Chondrocyte (in vitro differentiated cells): Measurements from ENCODE around the gene DNM2. TPM values are rescaled to one million over a fixed set of nuclear protein-coding genes. Genes with fewer than 3 reads are reported as not detected.

Experiments
- DNase-seq: peaks from one replicate; pipeline ENCODE4 v3.0.0; 2021; ENCODE audit warnings: mixed read lengths, low spot score
- H3K27ac Mint-ChIP-seq: one replicate; pipeline ENCODE4 v1.8.0; 2021; ENCODE audit warnings: mild to moderate bottlenecking, moderate library complexity, mixed read lengths; ENCODE audit not compliant: unreplicated experiment
- H3K27me3 Mint-ChIP-seq: 2 replicates; pipeline ENCODE4 v1.8.0; 2021; ENCODE audit warnings: low read depth, mixed read lengths
- H3K36me3 Mint-ChIP-seq: 2 replicates; pipeline ENCODE4 v1.8.0; 2021; ENCODE audit warnings: low read depth, mixed read lengths
- H3K4me1 Mint-ChIP-seq: 2 replicates; pipeline ENCODE4 v1.8.0; 2021; ENCODE audit warnings: low read depth, mild to moderate bottlenecking, mixed read lengths
- H3K4me3 Mint-ChIP-seq: one replicate; pipeline ENCODE4 v1.8.0; 2021; ENCODE audit warnings: mild to moderate bottlenecking, moderate library complexity, mixed read lengths; ENCODE audit not compliant: unreplicated experiment
- H3K9me3 Mint-ChIP-seq: 2 replicates; pipeline ENCODE4 v1.8.0; 2021; ENCODE audit warnings: low read depth, mixed read lengths
- total RNA-seq: library from RNA; stranded (reverse); gene quantifications from 3 replicates; pipeline ENCODE4 v1.2.1, GENCODE V29; 2021
- TF ChIP-seq, protein P1 (sequence below): fragments of 200-600 bp; sonication (generic); IDR thresholded peaks from 2 replicates; pipeline ENCODE4 v1.5.0; 2021; ENCODE audit warnings: antibody characterized with exemption, mild to moderate bottlenecking, moderate library complexity

The DNM2 gene
- total RNA-seq, 1 donor from 2014 or later: 116 TPM

DNA sequence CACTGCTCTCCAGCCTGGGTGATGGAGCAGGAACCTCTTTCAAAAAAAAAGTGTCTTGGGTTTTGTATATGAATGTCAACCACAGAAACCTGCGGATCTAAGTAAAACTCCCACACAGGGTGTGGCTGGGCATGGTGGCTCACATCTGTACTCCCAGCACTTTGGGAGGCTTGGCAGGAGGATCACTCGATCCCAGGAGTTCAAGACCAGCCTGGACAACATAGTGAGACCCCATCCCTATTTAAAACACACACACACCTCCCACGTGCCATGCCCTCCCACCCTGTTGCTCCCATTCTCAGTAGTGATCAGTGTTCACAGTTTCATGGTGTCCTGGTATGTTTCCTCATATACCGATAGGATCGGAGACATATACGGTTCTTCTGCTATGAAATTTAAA is 109.0 kb downstream of the DNM2 start:
- Mint-ChIP-seq H3K4me1 (no peaks in the 10 kb centered on the region), H3K36me3 (peaks cover 18% of the 10 kb centered on the region), H3K4me3 (no peak overlapping the region), H3K27ac (no peak overlapping the region), H3K9me3 (no peaks in the 10 kb centered on the region), H3K27me3 (no peaks in the 10 kb centered on the region)
- TF ChIP-seq, protein P1, sequence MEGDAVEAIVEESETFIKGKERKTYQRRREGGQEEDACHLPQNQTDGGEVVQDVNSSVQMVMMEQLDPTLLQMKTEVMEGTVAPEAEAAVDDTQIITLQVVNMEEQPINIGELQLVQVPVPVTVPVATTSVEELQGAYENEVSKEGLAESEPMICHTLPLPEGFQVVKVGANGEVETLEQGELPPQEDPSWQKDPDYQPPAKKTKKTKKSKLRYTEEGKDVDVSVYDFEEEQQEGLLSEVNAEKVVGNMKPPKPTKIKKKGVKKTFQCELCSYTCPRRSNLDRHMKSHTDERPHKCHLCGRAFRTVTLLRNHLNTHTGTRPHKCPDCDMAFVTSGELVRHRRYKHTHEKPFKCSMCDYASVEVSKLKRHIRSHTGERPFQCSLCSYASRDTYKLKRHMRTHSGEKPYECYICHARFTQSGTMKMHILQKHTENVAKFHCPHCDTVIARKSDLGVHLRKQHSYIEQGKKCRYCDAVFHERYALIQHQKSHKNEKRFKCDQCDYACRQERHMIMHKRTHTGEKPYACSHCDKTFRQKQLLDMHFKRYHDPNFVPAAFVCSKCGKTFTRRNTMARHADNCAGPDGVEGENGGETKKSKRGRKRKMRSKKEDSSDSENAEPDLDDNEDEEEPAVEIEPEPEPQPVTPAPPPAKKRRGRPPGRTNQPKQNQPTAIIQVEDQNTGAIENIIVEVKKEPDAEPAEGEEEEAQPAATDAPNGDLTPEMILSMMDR: no peak
- no peak for DNase-seq

GRCh38 chr19:10828981-10829821 is 111.3 kb downstream of the DNM2 start:
- Mint-ChIP-seq H3K9me3 (no peaks in the 10 kb centered on the region), H3K27ac (no peak overlapping the region), H3K27me3 (no peaks in the 10 kb centered on the region), H3K4me3 (no peak overlapping the region), H3K36me3 (peaks cover 15% of the 10 kb centered on the region), H3K4me1 (no peaks in the 10 kb centered on the region)
- DNase-seq: no peak
- TF ChIP-seq, protein P1: peak; percentile 42

DNA sequence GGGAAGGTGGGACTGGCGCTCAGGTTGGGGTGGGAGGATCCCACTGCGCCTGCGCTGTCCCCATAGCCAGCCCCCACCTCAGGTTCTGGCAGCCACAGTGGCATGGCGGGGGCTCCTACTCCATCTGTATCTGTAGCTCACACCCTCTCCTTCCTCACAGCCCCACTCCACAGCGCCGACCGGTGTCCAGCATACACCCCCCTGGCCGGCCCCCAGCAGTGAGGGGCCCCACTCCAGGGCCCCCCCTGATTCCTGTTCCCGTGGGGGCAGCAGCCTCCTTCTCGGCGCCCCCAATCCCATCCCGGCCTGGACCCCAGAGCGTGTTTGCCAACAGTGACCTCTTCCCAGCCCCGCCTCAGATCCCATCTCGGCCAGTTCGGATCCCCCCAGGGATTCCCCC is 112.1 kb downstream of the DNM2 start:
- Mint-ChIP-seq H3K27me3 (no peaks in the 10 kb centered on the region), H3K4me3 (no peak overlapping the region), H3K27ac (no peak overlapping the region), H3K36me3 (peaks cover 10% of the 10 kb centered on the region), H3K4me1 (no peaks in the 10 kb centered on the region), H3K9me3 (no peaks in the 10 kb centered on the region)
- TF ChIP-seq, protein P1: no peak
- DNase-seq: no peak

GRCh38 chr19:10830370-10830769 is 112.5 kb downstream of the DNM2 start:
- no peak for DNase-seq
- peaks cover 1% of the 10 kb centered on the region for H3K4me1 Mint-ChIP-seq
- TF ChIP-seq, protein P1: no peak
- no peak overlapping the region for H3K27ac Mint-ChIP-seq
- H3K4me3 Mint-ChIP-seq: no peak overlapping the region
- no peaks in the 10 kb centered on the region for H3K9me3 Mint-ChIP-seq
- peaks cover 9% of the 10 kb centered on the region for H3K36me3 Mint-ChIP-seq
- no peaks in the 10 kb centered on the region for H3K27me3 Mint-ChIP-seq

GRCh38 chr19:10830931-10831779 is 113.3 kb downstream of the DNM2 start:
- TF ChIP-seq, protein P1: no peak
- no peaks in the 10 kb centered on the region for H3K27me3 Mint-ChIP-seq
- peaks cover 9% of the 10 kb centered on the region for H3K36me3 Mint-ChIP-seq
- DNase-seq: no peak
- no peak overlapping the region for H3K4me3 Mint-ChIP-seq
- no peak overlapping the region for H3K27ac Mint-ChIP-seq
- H3K4me1 Mint-ChIP-seq: peaks cover 5% of the 10 kb centered on the region
- H3K9me3 Mint-ChIP-seq: no peaks in the 10 kb centered on the region
